ENCODE results near the gene PBXIP1.

DNA sequence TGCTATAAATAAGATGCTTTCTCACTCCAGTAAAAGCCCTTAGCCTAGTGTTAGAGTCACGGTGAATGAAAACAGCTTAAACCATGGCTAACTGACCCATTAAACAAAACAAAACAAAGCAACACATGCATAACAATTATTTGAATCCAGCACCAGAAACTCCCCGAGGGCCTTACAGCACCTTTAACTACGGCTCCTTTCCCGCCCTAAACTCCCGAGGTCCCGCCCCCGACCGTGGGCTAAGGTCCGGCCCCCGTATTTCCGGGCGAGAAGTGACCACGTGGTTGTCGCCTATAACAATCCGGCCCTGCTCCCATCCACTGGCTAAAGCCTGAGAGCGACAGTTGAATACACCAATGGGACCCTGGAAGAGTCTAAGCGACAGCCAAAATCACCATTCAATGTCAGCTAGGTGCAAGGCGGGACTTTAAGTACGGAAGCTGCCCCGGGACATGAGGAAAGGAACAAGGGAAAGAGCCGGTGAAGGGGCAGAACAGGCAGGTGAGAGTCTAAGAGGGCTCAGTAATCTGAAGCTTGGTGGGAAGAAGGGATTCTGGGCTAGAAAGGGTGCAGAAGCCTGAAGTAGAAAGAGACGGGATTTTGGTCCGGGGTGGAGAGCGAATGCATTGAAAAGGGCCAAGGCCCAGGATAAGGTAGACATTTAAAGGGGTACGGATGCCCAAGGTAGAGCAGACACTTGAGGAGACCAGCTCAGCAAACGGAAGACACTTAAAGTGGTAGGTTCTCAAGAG lies 27.2 kb upstream of the PBXIP1 start, which contains the start of gene FLAD1:
- no peak for TF ChIP-seq CTCF (IDR thresholded peaks at IDR 0.05)
- peak; percentile 63; the same call in 1 of the 2 replicates for TF ChIP-seq FOXK1 (CRISPR knock-in tag; IDR thresholded peaks at IDR 0.05)
- no peak for TF ChIP-seq IRF2 (CRISPR knock-in tag; IDR thresholded peaks at IDR 0.05; ENCODE audit: borderline replicate concordance, low read depth)
- TF ChIP-seq FOXJ3 (CRISPR knock-in tag; IDR thresholded peaks at IDR 0.05; ENCODE audit: borderline replicate concordance), result no peak
- no peak; the same call in 1 of the 2 replicates for TF ChIP-seq NFE2L1 (CRISPR knock-in tag; IDR thresholded peaks at IDR 0.05)
- no peak for TF ChIP-seq RORB (CRISPR knock-in tag; IDR thresholded peaks at IDR 0.05)
- TF ChIP-seq STAT6 (CRISPR knock-in tag; conservative IDR thresholded peaks at IDR 0.05; ENCODE audit: low read depth), result no peak

All from WTC11 (cell line).